ENCODE results near the gene RNF4.

DNA sequence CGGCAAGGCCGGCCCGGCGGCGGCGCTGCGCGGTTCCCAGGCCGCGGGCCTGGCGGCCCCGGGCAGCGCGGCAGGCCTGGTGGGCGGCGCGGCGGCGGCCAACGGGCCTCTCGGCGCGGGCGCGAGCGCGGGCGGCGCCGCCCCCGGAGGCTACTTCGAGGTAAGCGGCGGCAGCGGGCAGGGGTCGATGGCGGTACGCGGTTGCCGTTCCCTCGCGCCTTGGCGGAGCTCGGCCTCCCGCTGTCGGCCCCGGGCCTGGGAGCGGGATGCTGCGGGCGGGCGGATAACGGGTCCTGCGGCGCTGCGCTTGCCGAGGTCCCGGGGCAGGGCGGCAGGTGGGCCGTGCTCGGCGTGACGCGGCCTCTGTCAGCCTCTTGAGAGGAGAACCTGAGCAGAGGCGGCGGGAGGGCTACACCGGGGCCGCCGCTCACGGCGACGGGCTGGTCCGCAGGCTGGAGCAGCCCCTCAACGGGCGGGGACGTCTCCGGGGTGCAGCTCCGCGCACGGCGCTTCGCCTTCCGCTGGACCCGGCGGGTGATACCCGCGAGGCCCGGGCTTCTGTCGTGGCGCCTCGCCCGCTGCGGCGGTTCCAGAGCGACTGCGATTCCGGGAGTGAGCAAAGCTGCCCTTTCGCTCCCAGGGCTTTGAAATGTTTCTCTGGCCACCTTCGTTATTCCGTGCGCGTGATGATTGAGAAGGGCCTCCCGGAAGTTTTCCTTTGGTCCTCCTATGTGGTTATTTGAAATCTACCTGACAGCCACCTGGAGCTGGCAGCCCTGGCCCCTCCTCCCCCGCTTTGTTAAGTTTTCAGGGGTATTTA, 68.3 kb downstream of the RNF4 start:
- no peak for TF ChIP-seq CTCF (IDR thresholded peaks at IDR 0.05)
- peak; percentile 44 to 57 for TF ChIP-seq POLR2A (IDR thresholded peaks at IDR 0.05)

All from Peyer's patch (tissue), 4 donors.